NCI-H748 treated with DMSO at 0.1 percent for 48 hours (cell line): ENCODE data around the gene WWC1.

Experiments used
- DNase-seq: peaks from one replicate; lab custom pipeline; 2025; lab: John Stamatoyannopoulos, UW

The WWC1 gene

GRCh38 chr5:168443950-168444700 lies 152.7 kb downstream of the WWC1 start:
- no peak for DNase-seq

- DNase-seq: no peak
Observed at GRCh38 chr5:168446983-168447619, 155.7 kb downstream of the WWC1 start.

GRCh38 chr5:168447808-168448207 lies 156.4 kb downstream of the WWC1 start:
- no peak for DNase-seq

- DNase-seq: no peak
Observed at GRCh38 chr5:168449166-168449565, 157.7 kb downstream of the WWC1 start.

- no peak for DNase-seq
Observed at GRCh38 chr5:168451565-168451964, 160.1 kb downstream of the WWC1 start.

- no peak for DNase-seq
Observed at GRCh38 chr5:168455201-168455600, 163.8 kb downstream of the WWC1 start.

- DNase-seq: no peak
Observed at GRCh38 chr5:168457542-168457941, 166.1 kb downstream of the WWC1 start.

GRCh38 chr5:168460606-168461005 lies 169.2 kb downstream of the WWC1 start:
- DNase-seq: no peak

- no peak for DNase-seq
Observed at GRCh38 chr5:168463081-168463480, 171.6 kb downstream of the WWC1 start.

- DNase-seq: no peak
Observed at GRCh38 chr5:168464214-168464613, 172.8 kb downstream of the WWC1 start.

GRCh38 chr5:168464641-168465040 lies 173.2 kb downstream of the WWC1 start:
- no peak for DNase-seq

GRCh38 chr5:168467755-168468330 lies 176.4 kb downstream of the WWC1 start:
- no peak for DNase-seq

- no peak for DNase-seq
Observed at GRCh38 chr5:168468836-168469235, 177.4 kb downstream of the WWC1 start.

GRCh38 chr5:168469816-168470215 lies 178.4 kb downstream of the WWC1 start:
- DNase-seq: no peak

- no peak for DNase-seq
Observed at GRCh38 chr5:168471785-168472184, 180.3 kb downstream of the WWC1 start.

GRCh38 chr5:168472329-168472728 lies 180.9 kb downstream of the WWC1 start:
- DNase-seq: no peak

GRCh38 chr5:168474319-168474718 lies 182.9 kb downstream of the WWC1 start:
- no peak for DNase-seq

GRCh38 chr5:168477060-168477459 lies 185.6 kb downstream of the WWC1 start:
- DNase-seq: no peak

GRCh38 chr5:168479166-168479565 lies 187.7 kb downstream of the WWC1 start:
- no peak for DNase-seq

GRCh38 chr5:168480601-168481000 lies 189.2 kb downstream of the WWC1 start:
- no peak for DNase-seq

- no peak for DNase-seq
Observed at GRCh38 chr5:168481330-168481788, 189.9 kb downstream of the WWC1 start.

GRCh38 chr5:168482361-168482760 lies 190.9 kb downstream of the WWC1 start:
- DNase-seq: no peak
